Measurements from ENCODE around the gene CXCR2.
"Not testable (repeated sequence)": the region's sequence is repeated elsewhere in the genome, so short reads cannot be mapped to it uniquely, and the experiment has no call there.

Gene CXCR2

DNA sequence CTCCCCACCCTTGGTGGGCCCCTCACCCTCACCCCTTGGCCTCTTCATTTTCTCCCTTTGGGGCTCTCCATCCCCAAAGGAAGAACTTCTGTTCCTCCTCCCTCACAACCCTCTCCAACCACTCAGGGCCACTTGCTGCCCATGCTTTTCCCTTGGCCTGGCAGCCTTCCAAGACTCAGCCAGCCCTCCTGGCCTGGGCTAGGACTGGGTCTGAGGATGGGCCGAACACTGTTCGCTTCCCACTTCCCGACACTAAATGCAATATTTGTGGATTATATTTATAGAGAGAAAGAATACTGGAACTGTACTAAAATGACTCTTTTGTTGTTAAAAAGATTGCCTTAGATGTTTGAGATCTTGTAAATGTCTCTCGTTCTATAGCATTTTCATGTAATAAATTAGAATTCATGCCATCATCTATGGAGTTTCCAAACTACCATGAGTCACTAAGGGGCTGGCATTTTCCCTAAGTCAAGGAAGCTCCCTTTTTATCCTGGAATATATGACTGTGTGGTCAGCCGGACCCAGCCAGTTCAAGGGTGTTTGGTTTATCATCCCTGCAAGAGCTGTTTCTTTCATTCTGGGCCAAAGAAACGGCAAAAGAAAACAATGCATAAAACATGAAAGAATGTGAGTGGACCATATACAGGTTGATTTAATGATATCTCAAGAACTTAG lies 3.8 kb downstream of the CXCR2 start:
- DNase-seq (ENCODE audit: low read depth, low spot score): no peak

DNA sequence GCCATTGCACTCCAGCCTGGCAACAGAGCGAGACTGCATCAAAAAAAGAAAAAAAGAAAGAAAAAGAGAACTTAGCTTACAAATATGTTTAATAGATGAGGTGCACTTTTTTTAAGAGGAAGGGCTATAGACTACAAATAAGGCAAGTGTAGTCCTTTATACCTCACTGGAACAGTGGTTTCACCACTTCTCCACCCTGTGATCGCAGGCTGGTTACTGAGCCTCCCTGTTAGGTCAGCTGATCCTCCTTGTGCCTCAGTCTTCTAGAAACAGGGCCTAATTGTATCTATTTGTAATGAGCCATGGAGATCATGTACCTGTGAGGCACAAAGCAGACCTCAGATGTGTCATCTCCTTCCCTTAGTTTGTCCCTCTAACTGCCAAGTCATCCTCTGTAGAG lies 4.5 kb downstream of the CXCR2 start:
- DNase-seq (ENCODE audit: low read depth, low spot score): no peak

DNA sequence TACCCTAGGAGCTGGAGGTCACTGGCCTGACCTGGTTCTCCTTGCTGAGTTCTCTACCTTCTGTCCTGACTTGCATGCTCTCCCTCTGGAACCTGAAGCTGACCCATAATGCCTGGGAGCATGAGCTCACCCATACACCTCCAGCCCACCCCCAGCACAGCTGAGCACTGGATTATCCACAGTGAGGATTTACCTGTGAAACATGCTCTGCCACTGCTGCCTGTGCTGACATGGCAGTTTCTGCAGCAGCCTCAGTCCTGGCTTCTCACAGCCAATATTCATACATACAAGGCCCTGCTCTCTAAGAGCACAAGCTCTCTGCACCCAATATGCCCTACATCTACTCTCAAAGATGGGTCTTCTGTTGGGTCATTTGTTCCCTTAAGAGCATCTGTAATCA lies 5.0 kb downstream of the CXCR2 start:
- no peak for DNase-seq (ENCODE audit: low read depth, low spot score)

DNA sequence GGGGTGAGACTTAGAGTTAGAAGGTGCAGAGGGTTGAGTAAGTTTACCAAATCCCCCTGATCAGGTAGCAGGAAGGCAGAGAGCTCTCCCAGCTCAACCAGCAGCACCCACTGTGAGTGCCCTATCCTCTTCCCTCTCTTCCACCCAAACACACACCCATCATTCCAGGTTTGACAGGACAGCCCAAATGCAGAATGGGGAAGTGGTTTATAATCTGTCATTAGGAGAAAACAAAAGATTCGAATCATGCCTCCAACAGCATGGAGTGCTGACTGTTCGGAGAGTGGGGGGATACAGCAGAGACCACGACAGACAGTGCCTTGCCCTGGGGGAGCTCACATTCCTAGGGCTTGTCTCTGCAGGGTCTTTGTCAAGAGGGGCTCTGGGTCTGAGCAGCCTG lies 11.7 kb downstream of the CXCR2 start:
- DNase-seq (ENCODE audit: low read depth, low spot score): no peak

DNA sequence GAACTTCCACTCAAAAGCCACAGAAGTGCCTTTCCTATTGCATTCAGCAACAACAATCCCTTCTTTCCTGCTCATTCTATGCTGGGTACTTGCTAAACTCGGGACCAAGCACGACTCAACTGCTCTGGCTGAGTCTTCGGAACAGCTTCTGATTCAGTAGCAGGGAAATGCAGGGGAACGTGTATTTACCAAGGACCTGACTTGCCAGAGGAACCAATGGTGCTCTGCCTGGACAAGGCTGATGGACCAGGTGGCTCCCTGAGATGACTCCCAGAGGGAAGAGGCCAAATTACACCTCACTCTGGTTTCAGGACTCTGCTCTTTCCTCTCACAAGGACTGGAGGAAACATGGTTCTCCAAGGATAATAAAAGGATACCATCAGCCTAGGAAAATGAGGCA lies 12.2 kb downstream of the CXCR2 start:
- DNase-seq (ENCODE audit: low read depth, low spot score): no peak

DNA sequence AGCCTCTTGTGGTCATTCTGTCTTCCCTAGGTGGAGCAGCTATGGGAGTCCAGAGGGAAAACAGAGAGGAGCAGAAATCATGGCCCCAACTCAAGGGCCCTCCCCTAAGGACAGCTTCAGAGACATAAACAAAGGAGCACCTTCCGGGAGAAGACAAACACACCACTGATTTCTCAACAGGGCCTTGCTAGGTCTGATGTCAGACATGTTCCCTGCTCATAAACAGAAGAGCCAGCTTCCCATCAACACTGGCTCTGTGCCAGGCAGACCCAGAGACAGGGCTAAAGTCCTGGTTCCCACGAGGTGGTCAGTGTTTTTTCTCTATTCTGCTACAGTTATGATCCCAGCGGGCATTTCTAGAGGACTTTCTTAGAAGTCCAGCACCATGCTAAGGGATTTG lies 19.3 kb downstream of the CXCR2 start:
- no peak for DNase-seq (ENCODE audit: low read depth, low spot score)

DNA sequence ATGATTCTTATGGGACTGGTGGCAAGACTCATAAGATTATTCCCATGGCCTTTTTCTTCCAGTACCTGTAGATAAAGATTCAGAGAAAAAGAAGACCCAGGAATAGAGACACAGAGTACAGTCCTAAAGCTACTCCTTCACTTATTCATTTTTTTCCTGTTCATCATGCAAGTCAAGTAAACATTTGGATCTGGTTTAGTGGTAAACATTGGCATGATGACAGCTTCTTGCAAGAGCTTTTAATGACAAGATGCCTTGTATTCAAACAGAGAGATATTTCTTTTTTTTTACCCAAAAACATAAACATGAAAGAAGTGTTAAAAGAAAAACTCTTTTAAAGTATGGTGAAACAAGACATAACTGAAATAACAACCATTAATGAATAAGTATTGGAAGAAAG lies 20.2 kb downstream of the CXCR2 start:
- no peak for DNase-seq (ENCODE audit: low read depth, low spot score)

DNA sequence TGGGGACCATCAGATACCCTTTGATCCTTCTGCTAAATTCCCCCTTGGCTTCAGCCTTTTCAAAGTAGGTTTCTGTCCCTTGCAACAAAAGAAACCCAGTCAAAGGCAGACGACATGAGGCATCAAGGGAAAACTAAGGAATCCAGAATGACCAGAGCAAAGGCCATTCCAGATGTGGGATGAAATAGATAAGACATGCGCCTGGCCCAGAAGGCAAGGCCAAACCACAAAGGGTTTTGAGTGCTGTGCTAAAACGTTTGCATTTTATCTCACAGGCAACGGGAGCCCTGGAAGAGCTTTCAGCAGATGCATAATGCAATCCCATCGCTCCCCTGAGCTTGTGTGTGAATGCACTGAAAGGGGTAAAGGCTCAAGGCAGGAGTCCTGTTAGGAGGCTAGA lies 23.3 kb downstream of the CXCR2 start:
- no peak for DNase-seq (ENCODE audit: low read depth, low spot score)

DNA sequence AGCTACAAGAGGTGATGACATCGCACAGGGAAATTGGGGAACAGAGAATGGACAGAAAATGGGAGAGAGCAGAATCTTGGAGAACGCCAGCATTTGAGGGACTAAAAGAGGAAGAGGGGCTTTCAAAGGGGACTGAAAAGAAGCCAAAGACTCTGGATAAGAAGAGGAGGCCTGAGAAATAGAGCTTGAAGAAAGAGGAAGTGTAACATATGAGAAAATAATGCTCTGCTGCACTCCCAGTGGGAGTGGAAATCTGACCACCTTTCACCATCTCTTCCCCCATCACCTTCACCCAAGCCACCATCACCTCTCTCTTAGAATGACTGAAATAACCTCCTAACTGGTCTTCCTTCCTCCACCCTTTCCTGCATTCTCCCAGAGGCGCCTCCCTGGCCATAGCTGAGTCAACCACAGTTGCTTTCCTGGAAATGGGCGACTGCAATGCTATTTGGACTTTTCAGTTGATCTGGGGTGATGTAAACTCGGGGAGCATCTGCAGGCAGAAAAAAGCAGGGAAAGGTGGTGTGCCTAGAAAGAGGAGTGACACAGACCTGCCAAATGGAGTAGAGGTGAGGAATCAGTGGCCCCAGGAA lies 24.1 kb downstream of the CXCR2 start:
- no peak for DNase-seq (ENCODE audit: low read depth, low spot score)

DNA sequence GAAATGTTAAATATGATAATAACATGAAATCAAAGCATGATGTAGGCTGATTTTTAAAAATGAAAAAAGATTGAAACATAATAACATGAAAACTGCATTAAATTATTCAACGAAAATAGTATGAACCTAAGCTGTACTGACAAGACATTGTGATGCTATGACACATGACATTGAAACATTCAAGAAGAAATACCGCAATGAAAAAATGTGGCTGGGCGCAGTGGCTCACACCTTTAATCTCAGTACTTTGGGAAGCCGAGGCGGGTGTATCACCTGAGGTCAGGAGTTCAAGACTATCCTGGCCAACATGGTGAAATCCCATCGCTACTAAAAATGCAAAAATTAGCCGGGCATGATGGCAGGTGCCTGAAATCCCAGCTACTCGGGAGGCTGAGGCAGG lies 26.3 kb downstream of the CXCR2 start:
- DNase-seq (ENCODE audit: low read depth, low spot score): no peak

DNA sequence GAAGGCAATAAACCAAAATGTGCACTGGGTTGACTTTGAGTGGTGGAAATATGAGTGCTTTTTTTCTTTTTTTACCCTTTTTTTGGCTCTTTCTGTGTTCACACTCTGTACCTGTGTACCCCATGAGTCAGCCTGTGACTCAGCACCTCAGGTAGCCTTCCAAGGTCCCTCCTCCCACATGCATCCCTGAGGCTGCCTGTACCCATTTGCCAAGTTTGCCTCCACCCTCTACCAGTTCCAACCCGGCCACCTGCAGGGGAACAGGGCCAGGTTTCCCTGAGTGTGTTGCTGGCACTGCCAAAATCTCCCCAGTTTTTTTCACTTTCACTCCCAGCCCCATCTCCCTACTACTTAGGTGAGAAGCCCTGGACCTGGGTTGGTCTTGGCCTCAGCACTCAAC lies 26.9 kb downstream of the CXCR2 start:
- no peak for DNase-seq (ENCODE audit: low read depth, low spot score)

DNA sequence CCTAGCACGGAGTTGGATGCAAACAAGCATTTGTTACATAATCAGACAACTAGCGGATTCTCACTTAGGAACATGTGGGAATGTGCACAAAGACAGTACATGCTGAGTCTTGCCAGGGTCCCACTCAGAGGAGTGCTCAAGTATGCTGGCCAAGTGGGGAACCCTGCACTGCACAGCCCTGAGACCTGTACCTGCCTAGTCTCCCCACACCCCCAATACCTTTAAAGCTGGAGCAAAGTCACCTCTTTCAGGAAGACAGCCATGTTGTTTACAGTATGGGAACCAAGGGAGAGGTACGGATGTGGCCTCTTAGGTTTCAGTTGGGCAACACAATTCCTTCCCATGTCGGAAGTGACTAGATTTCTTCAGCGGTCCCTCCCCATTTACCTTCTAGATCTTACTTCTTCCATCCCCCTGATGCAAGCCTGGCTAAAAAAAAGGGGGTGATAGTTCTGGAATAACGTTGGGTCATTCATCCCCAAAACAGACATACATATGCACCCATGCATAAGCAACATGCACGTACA lies 30.2 kb downstream of the CXCR2 start:
- DNase-seq (ENCODE audit: low read depth, low spot score): no peak

DNA sequence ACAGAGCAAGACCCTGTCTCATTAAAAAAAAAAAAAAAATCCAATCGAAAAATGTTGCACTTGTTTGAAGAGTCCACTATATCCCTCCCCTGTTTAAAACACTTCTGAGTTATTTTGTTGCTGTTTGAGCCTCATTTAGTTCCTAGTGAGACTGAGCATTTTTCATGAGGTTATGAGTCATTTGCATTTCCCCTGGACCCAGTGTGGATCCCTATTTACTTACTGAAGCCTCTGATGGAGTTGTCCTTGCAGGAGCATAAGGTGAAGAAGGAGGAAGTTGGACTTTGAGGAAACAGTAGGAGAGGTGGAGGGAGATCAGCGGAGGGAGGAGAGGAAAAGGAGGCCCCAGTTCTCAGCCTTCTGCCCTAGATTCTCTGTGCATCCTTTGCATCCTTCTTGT lies 35.8 kb downstream of the CXCR2 start:
- no peak for DNase-seq (ENCODE audit: low read depth, low spot score)

DNA sequence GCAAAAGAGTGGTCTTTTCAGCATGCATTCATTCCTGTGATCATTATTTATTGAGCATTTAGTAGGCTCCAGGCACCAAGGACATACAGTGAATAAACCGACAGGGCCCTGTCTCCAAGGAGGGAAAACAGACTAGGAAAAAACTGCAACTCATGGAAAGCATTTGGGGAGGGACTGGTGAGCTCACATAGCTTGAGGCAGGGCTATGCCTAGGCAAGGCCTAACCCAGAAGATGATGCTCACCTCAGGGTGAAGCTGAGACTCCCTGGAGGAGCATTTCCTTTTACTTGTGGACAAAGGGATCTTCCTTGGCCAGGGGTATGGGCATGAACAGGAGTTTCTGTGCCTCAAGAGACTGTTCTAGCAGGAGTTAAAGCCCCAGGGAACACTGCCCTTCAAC lies 37.0 kb downstream of the CXCR2 start:
- no peak for DNase-seq (ENCODE audit: low read depth, low spot score)

DNA sequence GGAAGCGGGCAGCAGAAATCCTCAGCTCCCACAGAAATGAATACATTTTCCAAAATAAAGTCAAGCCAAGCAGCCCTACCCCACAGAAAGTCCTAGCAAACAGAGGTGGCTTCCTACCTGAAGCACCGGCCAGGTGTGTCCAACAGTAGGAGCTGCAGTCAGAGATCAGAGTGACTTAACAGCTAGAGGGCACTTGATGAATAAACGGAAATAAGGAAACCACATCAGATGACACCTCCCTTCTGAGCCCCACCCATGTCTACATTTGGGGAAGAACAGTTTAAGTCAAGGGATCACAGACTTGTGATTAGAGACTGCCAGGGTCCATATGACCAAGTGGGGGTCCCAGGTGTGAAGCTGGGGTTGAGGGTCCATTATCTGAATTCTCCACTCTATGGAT lies 41.0 kb downstream of the CXCR2 start, which contains the start of gene CXCR1:
CXCR1 (minus strand) TSS at position 172 of the 400 bp plus-strand sequence. CDS start 1,751 bp downstream, outside the sequence.
- no peak for DNase-seq (ENCODE audit: low read depth, low spot score)

DNA sequence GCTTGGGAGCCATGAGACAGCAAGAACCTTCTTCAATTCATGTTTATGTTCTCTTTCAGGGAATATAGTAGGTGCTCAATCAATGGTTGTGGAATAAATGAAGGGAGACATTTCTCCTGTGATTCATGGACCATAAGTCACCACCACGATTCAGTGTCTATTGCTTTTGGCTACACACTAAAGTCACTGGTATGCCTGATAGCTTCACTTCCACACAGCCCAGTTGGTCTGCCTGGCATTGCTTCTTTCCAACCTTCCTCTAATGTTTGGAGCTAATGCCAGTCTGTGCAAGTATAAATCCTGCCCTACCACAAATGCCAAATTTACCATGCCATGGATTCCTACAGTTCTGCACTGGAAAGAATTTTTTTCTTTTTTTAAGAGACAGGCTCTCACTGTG lies 42.2 kb downstream of the CXCR2 start:
- DNase-seq (ENCODE audit: low read depth, low spot score): no peak

DNA sequence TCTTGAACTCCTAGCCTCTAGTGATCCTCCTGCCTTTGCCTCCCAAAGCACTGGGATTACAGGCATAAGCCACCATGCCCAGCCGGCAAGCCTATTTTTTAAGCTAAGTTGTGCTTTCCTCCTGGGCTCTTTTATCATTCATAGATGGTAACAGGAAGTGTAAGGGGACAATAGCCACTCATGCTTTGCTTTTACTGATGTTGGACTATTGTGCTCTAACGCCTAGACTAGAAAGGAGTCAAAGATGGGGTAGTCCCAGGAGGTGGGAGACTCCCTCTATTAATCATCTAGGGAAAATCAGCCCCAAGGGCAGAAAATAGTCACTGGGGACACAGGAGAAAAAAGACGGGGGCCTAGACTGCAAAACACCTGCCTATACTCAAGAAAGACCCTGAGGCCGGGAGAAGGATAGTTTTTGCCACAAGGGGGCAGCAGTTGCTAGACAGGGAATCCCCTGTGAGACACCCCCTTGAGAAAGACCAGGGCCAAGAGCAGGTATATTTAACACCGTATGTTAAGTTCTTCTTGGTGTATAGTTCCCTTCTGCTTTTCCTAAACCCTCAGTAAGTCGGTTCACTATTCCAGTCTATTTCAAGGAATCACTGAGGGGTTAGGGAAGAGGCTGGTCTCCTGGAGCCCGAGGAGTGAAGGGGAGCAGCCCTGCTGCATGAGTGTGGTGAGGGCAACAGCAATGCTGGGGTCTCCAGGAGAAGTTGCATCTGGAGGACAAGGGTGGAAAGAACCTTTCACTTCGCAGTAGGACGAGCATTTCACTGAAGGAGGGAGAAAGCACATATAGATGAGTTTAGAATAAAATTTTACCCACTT lies 43.0 kb downstream of the CXCR2 start:
- DNase-seq (ENCODE audit: low read depth, low spot score): no peak

DNA sequence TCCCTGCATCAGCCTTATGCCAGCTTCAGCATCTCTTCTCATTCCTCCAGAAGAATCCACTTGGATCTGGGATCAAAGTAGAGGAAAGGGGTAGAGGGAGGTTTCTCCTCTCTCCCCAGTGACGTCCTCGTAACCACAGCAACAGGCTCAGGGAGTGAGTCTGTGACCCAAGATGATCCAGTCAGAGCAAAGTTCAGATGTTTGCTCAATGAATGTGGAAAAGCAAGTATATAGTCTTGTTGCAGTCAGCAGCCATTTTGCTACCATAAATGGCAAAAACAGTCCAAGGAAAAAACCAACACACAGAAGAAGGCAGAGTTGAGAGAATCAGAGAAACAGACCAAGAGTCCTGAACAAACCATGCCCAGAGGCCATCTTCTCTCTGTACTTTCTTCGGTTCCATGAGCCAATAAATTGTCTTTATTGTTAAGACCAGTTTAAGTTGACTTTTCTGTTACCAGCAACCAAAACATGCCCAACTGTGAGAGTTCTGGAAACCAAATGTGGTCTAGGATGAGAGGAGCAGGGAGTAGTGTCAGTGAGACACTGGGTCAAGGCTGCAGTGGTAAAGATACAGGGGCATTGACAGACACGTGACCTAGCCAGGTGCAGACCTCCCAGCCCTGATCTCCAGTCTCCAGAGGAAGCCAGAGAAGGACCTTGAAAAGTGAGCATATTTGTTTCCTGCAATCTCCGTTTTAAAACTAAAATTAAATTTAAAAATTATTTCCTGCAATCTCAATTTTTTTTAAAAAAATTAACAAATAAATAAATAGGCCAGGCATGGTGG lies 44.1 kb downstream of the CXCR2 start:
- no peak for DNase-seq (ENCODE audit: low read depth, low spot score)

DNA sequence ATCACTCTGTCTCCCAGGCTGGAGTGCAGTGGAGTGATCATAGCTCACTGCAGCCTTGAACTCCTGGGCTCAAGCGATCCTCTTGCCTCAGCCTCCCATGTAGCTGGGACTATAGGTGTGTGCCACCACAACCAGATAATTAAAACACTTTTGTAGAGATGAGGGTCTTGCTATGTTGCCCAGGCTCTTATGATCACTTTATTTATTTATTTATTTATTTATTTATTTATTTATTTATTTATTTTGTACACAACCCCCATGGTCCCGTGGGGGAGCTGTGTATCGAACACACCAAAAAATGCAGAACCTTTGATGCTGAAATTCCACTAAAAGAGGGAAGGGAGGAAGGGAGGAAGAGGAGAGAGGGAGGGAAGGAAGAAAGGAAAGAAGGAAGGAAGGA lies 45.9 kb downstream of the CXCR2 start:
- DNase-seq (ENCODE audit: low read depth, low spot score): not testable (repeated sequence)

DNA sequence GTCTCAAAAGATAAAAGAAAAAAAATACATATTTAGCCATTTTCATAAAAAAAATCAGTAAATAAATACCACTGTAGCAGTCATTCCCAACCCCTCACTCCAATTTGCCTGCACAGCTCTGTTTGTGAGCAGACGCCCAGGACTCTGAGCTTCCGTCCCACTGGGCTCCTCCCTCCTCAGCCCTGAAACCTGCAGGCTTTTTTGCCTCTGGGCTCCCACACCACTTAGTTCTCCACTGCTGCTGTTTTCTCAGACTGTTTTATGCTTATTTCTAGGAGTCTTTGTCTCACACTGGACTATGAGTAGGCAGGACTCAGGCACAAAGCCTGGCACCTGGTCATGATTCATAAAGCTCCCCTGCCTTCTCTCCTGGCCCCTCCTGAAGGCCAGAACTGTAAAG lies 47.0 kb downstream of the CXCR2 start:
- no peak for DNase-seq (ENCODE audit: low read depth, low spot score)

DNA sequence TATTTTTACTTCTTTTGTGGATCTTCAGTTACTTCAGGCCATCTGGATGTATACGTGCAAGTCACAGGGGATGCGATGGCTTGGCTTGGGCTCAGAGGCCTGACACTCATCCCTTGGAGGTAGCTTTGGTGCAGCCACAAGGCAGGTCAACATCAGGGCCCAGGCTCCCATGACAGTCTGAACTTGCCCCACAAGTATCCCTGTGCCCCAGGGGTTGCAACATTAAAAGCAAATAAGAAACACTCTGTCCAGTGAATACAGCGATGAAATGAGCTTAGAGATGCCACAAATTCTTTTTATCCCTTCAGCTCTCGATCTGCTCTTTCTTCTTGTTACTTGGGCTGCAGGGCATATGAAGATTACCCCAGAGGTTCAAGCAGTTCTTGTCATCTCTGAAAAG lies 54.0 kb downstream of the CXCR2 start:
- DNase-seq (ENCODE audit: low read depth, low spot score): no peak
